ENCODE data around the gene FAM169A.

- TF ChIP-seq CTCF (IDR thresholded peaks at IDR 0.05), result no peak
- no peak for TF ChIP-seq POLR2A (IDR thresholded peaks at IDR 0.05)
Observed at GRCh38 chr5:74864823-74865222, 1.4 kb downstream of the FAM169A start.
